ENCODE data around the gene KIRREL3. TPM values are rescaled to one million over a fixed set of nuclear protein-coding genes. Genes with fewer than 3 reads are reported as not detected.

KIRREL3 gene
- total RNA-seq, 1 donor from 2014 or later, result not detected

DNA sequence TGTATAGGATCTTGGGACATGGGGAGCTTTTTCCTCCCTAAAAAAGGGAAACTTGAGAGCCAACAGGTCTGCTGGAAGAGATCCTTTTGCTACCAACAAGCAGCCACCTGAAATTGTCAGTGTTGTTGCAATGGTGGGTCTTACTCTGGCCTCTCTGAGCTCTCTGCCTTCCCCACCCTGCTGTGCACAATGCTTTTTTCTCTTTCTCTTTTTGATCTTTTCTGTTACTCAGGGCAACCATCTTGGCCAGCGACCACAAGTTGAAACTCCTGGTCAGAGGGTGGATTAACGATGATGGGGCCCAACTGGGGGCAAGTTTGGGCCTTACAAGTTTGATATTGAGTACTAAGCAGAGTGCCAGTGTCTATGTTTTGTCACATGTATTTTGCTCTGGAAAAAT is 155.8 kb downstream of the KIRREL3 start:
- Histone ChIP-seq H3K27me3 (ENCODE audit: control insufficient read depth, insufficient read depth, low read length) (no peaks in the 10 kb centered on the region), H3K36me3 (ENCODE audit: control insufficient read depth, insufficient read depth, low read length) (no peaks in the 10 kb centered on the region), H3K4me3 (ENCODE audit: low read depth, low read length) (no peak overlapping the region)
- no peak for TF ChIP-seq CTCF (IDR thresholded peaks at IDR 0.05; ENCODE audit: insufficient read depth, low read length, severe bottlenecking)
- no peak for FAIRE-seq
- no peak for DNase-seq (ENCODE audit: low read depth)

GRCh38 chr11:126843096-126843495 is 157.5 kb downstream of the KIRREL3 start:
- FAIRE-seq (no peak), DNase-seq (ENCODE audit: low read depth) (no peak)
- TF ChIP-seq CTCF (IDR thresholded peaks at IDR 0.05; ENCODE audit: insufficient read depth, low read length, severe bottlenecking), result no peak
- Histone ChIP-seq H3K36me3 (ENCODE audit: control insufficient read depth, insufficient read depth, low read length) (no peaks in the 10 kb centered on the region), H3K27me3 (ENCODE audit: control insufficient read depth, insufficient read depth, low read length) (no peaks in the 10 kb centered on the region), H3K4me3 (ENCODE audit: low read depth, low read length) (no peak overlapping the region)

DNA sequence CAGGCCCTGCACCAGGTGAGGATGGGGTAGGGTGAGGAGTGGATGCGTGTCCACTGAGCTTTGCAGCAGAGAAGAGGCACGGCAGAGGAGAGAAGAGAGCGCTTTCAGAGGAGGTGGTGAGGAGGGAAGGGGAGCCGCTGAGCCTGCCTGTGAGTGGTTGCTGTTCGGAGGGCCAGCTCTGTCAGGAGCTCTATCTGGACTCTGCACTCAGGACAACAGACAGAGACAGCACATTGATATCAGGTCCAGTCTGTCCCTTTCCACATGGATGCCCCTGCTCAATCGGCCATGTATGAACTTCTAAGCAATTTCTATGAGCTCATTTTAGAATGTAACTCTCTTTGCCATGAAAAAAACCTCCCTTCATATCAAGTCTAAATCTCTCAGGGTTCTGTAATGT is 158.6 kb downstream of the KIRREL3 start:
- no peak for TF ChIP-seq CTCF (IDR thresholded peaks at IDR 0.05; ENCODE audit: insufficient read depth, low read length, severe bottlenecking)
- FAIRE-seq (no peak), DNase-seq (ENCODE audit: low read depth) (no peak)
- Histone ChIP-seq H3K36me3 (ENCODE audit: control insufficient read depth, insufficient read depth, low read length) (no peaks in the 10 kb centered on the region), H3K27me3 (ENCODE audit: control insufficient read depth, insufficient read depth, low read length) (no peaks in the 10 kb centered on the region), H3K4me3 (ENCODE audit: low read depth, low read length) (no peak overlapping the region)

DNA sequence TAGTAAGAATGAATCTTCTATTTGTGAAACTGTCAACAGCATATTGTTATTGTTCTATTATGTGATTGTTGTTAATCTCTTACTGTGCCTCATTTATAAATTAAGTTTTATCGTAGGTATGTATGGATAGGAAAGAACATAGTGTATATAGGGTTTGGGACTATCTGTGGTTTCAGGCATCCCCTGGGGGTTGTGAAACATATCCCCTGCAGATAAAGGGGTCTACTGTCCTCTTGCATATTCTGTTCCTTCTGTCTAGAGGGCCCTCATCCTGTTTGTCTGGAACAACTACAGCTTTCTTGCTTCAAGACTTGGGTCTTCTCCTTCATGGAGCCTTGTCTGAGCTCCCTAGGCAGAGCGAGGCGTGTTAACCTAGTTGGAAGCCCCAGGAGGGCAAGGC is 159.6 kb downstream of the KIRREL3 start:
- Histone ChIP-seq H3K27me3 (ENCODE audit: control insufficient read depth, insufficient read depth, low read length) (no peaks in the 10 kb centered on the region), H3K4me3 (ENCODE audit: low read depth, low read length) (no peak overlapping the region), H3K36me3 (ENCODE audit: control insufficient read depth, insufficient read depth, low read length) (no peaks in the 10 kb centered on the region)
- no peak for DNase-seq (ENCODE audit: low read depth)
- no peak for TF ChIP-seq CTCF (IDR thresholded peaks at IDR 0.05; ENCODE audit: insufficient read depth, low read length, severe bottlenecking)
- FAIRE-seq, result no peak

DNA sequence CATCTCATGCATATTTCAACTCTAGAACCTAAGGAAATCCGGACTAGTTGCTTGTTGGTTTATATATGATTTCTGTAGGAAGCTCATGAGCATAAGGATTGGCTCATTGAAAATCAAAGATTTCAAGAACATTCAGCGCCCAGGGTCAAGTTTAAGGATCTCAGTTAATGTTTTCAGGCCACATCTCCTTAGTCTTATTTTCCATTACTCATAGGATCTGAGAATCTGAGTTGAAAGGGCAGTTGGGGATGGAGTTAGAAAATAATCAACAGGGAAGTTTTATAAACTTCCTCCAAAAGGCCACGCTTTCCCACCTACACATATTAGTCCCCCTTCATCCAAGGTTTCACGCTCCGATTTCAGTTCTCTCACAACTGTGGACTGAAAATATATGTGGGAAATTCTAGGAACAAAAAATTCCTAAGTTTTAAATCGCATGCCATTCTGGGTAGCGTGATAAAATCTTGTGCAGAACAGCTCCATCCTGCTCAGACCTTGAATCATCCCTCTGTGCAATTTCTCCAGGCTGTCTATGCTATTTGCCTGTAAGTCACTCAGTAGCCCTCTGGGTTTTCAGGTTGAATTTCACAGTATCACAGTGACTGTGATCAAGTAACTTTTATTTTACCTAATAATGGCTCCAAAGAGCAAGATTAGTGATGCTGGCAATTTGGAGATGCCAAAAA is 160.2 kb downstream of the KIRREL3 start:
- Histone ChIP-seq H3K4me3 (ENCODE audit: low read depth, low read length) (no peak overlapping the region), H3K27me3 (ENCODE audit: control insufficient read depth, insufficient read depth, low read length) (no peaks in the 10 kb centered on the region), H3K36me3 (ENCODE audit: control insufficient read depth, insufficient read depth, low read length) (no peaks in the 10 kb centered on the region)
- TF ChIP-seq CTCF (IDR thresholded peaks at IDR 0.05; ENCODE audit: insufficient read depth, low read length, severe bottlenecking), result no peak
- FAIRE-seq (no peak), DNase-seq (ENCODE audit: low read depth) (no peak)

DNA sequence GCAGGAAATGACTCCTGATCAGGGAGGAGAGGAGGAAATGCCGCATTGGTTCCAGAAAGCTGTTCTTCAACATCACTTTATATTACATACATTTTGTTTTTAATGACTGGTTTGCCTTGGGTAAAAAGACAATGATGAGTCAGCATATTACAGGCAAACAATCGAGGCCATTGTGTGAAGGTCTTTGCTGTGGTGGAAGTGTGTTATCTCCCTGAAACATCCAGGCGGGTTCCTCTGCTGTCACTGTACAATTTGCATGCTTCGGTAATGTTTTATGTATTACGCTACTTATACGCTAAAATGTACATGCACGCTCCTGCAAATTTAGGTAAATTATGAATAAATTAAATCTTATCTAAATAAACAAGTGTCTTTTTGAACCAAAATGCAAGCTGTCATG is 161.1 kb downstream of the KIRREL3 start:
- H3K36me3 ChIP-seq (ENCODE audit: control insufficient read depth, insufficient read depth, low read length), result no peaks in the 10 kb centered on the region
- H3K4me3 ChIP-seq (ENCODE audit: low read depth, low read length), result no peak overlapping the region
- no peak for TF ChIP-seq CTCF (IDR thresholded peaks at IDR 0.05; ENCODE audit: insufficient read depth, low read length, severe bottlenecking)
- DNase-seq (ENCODE audit: low read depth) (no peak), FAIRE-seq (no peak)
- no peaks in the 10 kb centered on the region for H3K27me3 ChIP-seq (ENCODE audit: control insufficient read depth, insufficient read depth, low read length)

Data from bronchial epithelial cell (primary cell).